Skin of body (tissue), 2 donors: ENCODE results near the gene SLC47A2. TPM values are rescaled to one million over a fixed set of nuclear protein-coding genes. Genes with fewer than 3 reads are reported as not detected.
"Not testable (repeated sequence)": the region's sequence is repeated elsewhere in the genome, so short reads cannot be mapped to it uniquely, and the experiment has no call there.

Experiments
- DNase-seq: peaks from one replicate; lab custom pipeline; 2025; lab: John Stamatoyannopoulos, UW
- total RNA-seq: library from RNA; depleted of rRNA; stranded (reverse); fragments of >200 nt; gene quantifications from one replicate; pipeline ENCODE4 v1.2.3, GENCODE V29; 2014

The SLC47A2 gene
- total RNA-seq, 1 donor from 2014 or later = 0.39 TPM

DNA sequence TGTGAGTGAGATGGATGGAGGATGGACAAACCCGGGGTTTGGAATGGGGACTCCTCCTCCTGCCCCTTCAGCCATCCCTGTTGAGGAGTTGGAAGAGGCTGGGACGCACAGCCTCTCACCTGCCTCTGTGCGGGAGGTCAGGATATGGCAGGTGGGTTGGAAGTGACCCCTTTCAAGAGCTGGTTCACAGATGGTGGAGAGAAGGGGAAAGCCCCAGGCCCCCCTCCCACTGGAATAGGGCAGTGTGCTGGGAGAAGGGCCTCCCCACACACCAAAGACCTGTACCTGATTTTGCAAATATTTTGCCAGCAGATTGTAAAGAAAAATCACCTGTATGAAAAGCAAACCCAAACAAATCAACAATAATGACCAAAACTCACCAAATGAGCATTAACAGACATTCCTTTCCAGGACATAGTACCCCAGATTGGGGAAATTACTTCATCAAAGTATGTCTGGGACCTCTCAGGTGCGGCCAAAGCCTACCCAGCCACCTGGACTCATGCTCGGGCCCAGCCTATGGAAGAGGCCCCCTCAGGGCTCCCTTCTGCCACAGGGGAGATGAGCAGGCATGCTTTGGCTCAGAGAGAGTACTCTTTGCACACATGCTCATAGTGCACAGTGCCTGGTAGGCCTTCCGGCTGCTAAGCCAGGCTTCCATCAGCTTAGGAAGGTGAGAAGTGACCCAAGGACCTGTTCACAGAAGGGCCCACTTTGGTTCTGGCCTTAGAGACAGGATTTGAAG lies 7.8 kb downstream of the SLC47A2 start:
- DNase-seq = no peak

DNA sequence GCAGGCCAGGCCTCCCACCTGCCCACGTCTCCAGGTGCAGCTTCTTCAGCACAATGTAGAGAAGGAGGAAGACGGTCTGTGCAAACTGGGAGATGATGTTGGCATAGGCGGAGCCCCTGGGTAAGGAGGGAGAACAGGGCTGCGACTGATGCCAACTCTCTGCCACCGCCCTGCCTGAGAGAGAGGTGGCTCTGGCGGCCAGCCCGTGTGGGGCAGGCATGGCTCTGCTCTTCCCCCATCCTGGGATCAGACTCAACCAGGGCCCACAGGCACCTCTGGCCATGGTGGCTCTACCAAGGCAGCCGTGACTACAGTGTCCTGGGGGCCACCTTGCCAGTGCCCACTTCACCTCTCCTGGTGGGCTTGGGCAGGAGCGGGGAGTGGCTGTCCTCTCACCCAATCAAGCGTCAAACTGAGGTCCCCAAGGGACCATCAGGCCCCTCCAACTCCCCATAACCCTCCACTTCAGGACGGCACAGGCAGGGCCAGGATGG lies 8.6 kb downstream of the SLC47A2 start:
- DNase-seq = no peak

DNA sequence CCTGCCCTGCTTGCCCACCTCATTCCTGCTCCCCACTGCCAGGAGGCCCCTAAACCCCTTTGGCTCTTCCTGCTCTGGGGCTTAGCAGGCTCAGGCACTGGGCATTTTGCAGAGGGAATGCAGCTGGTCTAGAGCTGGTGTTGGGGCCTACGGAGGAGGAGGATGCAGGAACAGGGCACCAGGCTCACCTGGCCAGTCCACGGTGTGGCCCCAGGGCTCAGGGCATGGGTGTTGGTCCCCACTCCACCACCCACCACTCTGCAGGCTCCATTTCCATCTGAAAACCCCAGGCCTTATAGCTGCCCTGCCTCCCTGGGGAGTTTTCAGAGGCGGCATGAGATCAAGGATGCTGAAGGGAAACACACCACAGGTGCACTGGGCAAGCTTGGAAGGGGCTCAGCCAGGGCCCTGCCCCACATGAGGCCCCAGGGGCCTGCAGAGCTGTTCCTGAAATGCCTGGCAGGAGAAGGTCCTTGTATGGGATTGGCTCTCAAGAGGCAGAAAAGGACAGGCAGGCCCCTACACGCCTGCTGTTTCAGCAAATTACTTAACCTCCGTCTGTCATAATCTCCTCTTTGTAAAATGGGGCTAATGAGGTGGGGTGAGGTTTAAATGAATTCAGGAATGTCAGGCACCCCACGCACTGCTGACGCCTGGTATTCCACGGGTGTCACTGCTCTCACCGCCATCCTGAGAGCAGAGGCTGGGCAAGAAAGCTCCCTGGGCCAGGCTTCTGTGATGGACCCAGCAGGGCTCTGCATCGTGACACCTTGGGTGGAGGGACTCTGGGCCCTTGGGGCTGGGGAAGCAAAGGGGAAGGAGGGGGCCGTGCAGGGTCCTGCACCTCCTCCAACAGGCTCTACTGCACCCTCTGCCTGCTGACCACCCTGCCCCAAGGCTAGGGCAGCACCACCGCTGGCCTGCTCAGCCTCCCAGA lies 9.3 kb downstream of the SLC47A2 start:
- no peak for DNase-seq

DNA sequence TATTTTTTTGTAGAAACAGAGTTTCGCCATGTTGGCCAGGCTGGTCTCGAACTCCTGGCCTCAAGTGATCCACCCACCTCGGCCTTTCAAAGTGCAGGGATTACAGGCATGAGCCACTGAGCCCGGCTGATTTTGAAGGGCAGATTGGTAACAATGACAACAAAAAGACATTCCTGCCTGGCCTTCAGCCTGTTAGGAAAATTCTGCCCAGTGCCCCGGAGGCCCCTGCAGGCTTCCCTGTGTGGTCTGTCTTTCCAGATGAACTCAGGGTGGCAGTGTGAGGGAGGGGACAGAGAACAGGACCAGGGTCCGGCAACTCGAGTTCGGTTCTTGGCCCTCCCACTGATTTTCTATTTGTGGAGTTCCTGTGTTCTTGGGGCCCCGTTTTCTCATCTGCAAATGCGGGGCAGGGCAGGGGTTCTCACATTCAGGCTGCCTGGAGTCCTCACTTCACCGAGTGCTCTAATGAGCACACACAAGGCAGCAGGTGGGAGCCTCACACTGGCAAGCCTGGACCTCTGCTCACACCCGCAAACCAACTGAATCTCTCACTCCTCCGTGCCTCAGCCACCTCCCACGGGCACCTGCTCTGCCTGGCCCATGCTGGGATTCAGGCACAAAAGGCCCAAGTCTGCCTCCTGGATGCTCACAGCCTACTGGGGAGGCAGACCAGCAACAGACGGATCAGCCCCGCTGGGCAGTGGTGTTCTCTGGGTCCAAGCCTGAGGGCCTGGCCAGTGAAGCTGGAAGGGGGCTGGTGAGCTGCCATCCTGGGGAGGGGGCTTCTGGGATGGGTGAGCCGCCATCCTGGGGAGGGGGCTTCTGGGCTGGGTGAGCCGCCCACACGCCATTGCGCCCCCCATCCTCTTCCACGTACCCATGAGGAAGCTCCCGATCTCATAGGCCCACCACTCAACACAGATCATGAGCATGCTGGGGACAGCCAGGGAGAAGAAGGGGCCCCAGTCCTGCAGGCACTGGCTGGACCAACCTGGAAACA lies 10.3 kb downstream of the SLC47A2 start:
- DNase-seq = no peak

DNA sequence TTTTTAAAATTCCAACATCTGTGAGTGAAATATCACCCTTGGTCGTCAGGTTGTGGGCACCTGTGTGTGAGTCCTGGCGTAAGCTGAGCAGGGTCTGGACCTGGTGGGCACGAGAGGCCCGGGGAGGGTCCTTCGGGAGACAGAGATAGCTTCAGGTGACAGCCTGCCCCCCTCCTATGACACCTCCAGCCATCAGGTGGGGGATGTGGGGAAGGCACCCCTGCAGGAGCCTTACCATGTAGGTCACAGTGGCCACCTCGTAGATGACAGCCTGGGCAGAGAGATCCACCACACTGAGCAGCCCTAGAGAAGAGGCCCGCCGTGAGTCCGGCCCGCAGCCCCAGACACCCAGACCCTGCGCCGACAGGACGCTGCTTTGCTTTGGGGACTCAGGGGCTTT lies 11.2 kb downstream of the SLC47A2 start:
- DNase-seq = no peak

DNA sequence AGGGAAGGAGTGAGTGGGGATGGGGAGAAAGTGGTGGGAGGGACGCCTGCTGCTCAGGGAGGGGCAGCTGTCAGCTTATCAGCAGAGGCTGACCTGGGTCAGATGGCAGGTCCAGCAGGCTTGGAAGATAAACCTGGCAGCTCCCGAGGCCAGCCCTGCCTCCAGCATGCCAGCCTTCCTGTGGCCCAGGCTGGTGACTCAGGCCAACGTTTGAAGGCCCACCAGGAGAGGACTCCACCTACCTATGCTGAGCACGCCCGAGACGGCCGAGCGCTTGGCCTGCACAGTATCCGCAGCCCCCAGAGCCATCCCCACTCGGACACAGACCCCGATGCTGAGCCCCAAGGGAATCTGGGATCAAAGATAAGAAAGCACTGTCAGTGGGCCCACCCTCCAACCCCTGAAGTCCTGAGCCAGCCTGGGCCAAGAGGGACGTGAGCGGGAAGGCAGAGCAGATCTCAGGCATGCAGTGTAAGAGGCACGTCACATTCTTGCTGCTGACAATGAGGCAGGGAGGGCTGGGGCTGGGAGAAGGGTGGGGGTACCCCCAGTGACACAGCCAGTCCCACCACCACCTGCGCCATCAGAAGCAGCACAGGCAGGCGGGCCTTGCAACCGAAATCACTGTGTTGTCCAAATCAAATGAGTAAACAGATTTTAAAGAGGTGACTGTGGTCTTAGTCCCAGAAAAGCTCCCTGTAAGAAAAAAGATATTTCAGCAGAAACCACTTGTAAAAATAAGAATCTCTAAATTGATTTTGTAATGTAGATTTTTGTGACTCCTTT lies 12.4 kb downstream of the SLC47A2 start:
- no peak for DNase-seq

DNA sequence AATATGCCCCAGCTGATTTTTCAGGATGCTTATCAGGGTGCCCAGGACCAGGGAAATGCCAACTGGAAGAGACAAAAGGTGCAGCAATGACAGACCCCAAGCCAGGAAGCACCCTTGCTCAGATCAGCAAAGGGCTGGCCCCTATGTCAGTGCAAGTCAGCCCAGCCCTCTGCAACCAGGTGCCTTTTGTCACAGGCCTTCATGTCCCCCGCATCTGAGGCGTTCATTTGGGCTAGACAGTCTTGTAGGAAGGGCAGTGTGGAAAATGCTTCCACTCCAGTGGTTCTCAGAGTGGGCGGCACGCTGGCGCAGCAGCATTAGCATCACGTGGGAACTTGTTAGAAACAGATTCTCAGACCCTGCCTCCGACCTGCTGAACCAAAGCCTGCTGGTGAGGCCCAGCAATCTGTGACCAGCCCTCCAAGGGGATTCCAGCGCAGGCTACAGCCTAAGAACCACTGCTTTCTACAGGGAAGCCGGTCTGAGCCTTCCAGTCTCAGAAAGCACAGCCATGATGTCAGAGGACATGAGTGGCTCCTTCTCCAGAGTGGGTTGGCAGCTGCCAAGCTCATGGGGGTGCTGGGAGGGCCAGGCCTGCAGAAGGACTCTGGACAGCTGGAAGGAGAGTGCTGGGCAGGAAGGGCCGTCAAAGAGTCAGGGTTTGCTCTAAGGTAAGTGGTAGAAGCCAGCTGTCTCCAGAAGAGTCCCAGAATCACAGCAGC lies 13.1 kb downstream of the SLC47A2 start:
- DNase-seq = no peak

DNA sequence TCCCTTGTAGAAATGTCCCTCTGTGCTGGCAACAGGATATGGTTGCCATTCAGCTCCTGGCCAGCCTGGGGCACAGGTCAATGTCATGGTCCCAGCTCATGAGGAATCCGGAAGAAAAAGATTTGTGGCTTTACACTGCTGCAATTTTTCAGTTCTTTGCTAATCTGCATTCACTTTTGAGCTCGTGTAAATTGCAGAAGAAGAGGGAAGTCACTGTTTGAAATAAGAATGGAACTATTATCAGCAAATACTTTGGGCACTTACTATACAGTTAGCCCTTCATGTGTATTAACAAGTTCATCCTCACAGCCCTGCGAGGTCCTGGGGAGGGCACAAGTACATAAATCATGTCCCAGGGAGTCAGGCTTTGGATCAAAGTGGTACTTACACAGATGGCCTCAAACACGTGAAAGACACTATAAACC lies 14.2 kb downstream of the SLC47A2 start:
- no peak for DNase-seq

DNA sequence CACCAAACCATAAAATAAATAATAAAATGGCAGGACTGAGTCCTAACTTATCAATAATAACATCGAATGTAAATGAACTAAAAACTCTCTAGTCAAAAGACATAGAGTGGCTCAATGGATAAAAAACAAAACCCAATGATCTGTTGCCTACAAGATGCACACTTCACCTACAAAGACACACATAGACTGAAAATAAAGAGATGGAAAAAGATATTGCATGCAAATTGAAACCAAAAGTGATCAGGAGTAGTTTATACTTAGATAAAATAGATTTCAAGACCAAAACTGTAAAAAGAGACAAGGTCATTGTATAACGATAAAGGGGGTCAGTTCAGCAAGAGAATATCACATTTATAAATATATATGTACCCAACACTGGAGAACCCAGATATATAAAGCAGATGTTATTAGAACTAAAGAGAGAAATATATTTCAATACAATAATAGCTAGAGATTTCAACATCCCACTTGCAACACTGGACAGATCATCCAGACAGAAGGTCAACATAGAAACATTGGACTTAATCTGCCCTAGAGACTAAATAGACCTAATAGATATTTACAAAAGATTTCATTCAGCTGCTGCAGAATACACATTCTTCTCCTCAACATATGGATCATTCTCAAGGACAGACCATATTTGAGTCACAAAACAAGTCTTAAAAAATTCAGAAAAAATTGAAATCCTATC lies 29.8 kb downstream of the SLC47A2 start:
- no peak for DNase-seq

DNA sequence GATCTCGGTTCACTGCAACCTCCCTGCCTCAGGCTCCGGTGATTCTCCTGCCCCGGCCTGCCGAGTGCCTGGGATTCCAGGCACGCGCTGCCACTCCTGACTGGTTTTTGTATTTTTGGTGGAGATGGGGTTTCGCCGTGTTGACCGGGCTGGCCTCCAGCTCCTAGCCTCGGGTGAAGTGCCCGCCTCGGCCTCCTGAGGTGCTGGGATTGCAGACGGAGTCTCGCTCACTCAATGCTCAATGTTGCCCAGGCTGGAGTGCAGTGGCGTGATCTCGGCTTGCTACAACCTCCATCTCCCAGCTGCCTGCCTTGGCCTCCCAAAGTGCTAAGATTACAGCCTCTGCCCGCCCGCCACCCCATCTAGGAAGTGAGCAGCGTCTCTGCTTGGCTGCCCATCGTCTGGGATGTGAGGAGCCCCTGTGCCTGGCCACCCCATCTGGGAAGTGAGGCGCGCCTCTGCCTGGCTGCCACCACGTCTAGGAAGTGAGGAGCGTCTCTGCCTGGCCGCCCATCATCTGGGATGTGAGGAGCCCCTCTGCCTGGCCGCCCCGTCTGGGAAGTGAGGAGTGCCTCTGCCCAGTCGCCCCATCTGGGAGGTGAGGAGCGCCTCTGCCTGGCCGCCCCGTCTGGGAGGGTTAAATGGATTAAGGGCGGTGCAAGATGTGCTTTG lies 31.3 kb downstream of the SLC47A2 start:
- DNase-seq = not testable (repeated sequence)

DNA sequence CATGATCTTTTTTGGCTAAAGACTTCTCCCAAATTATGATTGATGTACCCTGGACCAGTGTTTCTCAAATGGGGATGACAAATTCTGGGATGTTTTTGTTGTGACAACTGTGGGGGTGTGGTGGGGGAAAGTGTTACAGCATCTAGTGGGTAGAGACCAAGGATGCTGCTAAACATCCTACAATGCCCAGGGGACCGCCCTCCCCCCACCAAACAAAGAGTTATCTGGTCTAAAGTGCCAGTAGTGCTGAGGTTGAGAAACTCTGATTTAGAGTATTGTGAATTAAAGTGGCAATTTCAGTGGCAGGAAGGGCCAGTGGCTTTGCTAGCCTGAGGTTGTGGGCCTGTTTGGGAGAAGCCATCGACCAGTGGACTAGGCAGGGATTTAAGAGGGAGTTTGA lies 33.3 kb downstream of the SLC47A2 start:
- DNase-seq = no peak

DNA sequence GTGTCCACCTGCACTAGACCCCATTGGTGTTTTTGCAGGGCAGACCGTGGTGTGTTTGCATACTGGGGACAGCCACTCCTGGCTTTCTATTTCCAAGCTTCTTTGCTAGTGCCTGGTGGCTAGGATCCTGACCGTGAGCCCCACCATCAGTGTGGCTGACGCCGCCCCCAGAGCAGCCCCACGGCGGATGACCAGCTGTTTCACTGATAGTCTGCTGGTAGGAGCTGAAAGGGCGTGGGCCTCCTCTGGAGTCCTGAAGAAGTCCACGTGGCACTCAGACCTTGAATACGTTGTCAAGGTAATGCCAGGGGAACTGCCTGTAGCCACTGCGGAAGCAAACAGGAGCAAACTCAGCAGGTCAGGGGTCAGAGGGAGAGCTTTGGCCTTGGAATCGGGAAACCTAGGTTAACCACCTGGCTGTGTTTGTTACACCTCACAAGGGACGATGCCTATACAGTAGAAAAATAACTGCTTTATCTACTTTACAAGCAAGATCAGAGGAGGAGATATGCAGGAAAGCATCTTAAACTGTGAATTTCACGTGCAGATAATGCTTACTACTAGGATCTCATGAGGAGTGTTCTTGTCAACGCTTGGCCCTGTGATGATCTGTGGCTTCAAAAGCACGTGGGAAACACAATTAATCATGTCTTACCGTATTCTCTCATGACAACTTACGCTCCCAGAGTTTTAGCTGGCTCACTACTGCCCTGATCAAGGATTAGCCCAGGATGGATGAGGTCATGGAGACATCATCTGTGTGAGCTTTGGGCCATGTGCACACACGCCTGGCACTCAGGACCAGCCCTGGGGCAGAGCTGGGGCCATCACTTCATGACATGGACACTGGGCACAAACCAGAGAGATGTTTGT lies 37.6 kb downstream of the SLC47A2 start:
- DNase-seq = no peak

DNA sequence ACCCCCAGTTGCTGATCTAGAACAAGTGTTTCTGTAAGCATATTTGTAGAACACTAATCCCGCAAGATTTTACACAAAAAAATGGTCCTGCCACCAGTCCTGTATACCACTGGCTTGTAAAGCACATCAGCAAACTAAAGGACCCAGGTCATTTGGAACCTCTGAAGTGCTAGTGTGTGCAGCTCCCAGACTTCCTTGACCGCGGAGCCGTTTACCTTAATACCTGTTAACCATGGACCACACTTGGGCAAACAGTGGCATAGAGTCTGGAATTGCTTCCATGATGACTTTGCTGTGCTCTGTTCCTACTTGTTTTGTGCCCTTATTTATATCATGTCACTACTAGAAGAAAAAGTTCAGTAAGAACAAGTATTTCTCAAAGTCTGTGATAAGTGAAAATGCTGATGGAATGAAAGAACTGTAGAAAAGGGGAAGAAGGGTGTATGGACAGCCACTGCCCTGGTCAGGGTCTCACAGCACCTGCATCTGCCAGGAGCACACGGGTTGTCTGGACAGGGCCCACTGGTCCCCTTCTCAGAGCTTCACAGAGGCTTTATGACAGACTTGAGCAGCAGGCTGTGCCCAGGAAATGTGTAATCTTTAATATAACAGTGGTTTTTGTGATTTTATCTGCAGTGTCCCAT lies 38.5 kb downstream of the SLC47A2 start:
- no peak for DNase-seq

DNA sequence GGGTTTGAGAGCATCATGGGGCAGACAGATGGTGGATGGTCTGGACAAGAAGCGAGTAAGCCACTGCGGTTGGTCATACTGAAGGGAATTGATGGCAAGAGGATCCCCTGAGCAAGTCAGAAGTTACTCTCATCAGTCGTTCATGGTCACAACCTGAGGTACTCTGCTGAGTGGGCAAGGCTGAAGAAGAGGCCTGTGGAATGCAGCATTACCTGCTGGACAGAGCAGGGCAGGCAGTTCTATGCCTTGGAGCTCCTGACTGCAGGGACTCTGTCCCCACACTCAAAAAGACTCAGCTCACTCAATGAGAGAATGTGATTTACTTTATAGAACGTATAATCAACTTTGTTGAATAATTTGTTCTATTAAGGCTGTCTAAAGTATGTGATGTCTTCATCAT lies 39.5 kb downstream of the SLC47A2 start:
- no peak for DNase-seq

DNA sequence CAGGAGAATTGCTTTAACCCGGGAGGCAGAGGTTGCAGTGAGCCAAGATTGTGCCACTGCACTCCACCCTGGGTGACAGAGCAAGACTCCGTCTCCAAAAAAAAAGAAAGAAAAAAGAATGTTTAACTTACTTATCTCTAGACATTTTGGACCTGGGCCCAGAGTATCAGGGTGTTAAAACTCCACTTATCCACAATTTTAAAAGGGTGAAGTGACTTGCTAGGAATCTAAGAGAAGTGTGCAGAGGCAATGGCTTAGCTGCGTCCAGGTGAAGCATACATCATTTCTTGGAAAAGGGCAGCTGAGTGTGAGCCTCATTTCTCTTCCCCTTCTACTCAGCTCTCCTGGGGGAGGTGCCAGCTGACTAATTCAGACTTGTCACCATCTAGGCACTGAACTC lies 42.8 kb downstream of the SLC47A2 start:
- no peak for DNase-seq

DNA sequence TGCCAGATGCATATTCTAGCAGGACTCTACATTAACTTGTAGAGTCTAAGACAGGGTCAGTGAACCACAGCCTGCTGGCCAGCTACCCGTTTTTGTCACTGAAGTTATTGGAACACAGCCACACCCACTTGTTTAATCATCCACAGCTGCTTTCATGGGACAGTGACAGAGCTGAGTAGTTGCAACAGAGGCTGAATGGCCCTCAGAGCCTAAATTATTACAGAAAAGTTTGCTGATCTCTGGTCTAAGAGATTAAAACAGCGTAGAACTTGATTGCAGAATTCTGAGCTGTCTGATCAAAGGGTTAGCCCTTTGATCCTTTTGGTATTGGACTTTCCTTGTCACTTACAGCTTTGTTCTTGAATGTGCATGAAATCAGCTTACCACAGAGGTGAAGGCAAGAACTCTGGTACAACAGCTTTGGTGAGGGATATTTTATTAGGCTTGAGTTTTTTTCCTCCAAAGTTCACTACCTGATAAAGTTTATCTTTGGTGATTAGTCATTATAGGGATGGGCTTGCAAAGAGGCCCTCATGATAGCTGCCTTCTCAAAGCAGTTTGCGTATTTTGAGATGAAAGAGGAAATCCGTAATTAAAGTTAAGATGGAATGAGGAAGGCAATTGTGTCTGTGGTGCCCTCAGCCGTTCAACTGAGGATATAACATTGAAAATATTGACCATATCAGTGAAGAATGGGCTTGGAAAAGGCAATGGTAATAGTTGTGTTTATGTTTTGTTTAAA lies 44.2 kb downstream of the SLC47A2 start:
- peak; percentile 18 for DNase-seq
